Measurements from ENCODE around the gene NPSR1. TPM values are rescaled to one million over a fixed set of nuclear protein-coding genes. Genes with fewer than 3 reads are reported as not detected.

The NPSR1 gene
- total and polyA plus RNA-seq, 4 donors: not detected

DNA sequence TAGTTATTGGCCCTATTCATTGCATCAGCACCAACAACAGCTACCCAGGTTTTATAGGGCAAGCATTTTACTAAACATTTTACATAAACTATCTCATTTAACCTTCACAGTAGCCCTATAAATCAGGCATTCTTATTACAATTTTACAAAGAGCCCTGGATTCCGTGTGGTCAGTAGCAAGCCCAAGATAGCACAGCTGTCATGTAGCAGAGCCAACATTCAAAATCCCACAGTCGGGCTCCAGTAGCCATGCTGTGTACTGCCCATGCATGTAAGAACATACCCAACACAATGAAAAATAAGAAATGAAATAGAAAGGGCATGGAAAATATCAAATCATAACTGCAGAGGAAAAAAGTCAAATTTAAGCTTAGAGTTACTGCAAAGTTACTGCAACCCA is 102.3 kb downstream of the NPSR1 start (continued):
- TF ChIP-seq, protein P1, sequence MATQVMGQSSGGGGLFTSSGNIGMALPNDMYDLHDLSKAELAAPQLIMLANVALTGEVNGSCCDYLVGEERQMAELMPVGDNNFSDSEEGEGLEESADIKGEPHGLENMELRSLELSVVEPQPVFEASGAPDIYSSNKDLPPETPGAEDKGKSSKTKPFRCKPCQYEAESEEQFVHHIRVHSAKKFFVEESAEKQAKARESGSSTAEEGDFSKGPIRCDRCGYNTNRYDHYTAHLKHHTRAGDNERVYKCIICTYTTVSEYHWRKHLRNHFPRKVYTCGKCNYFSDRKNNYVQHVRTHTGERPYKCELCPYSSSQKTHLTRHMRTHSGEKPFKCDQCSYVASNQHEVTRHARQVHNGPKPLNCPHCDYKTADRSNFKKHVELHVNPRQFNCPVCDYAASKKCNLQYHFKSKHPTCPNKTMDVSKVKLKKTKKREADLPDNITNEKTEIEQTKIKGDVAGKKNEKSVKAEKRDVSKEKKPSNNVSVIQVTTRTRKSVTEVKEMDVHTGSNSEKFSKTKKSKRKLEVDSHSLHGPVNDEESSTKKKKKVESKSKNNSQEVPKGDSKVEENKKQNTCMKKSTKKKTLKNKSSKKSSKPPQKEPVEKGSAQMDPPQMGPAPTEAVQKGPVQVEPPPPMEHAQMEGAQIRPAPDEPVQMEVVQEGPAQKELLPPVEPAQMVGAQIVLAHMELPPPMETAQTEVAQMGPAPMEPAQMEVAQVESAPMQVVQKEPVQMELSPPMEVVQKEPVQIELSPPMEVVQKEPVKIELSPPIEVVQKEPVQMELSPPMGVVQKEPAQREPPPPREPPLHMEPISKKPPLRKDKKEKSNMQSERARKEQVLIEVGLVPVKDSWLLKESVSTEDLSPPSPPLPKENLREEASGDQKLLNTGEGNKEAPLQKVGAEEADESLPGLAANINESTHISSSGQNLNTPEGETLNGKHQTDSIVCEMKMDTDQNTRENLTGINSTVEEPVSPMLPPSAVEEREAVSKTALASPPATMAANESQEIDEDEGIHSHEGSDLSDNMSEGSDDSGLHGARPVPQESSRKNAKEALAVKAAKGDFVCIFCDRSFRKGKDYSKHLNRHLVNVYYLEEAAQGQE (IDR thresholded peaks at IDR 0.05): no peak

DNA sequence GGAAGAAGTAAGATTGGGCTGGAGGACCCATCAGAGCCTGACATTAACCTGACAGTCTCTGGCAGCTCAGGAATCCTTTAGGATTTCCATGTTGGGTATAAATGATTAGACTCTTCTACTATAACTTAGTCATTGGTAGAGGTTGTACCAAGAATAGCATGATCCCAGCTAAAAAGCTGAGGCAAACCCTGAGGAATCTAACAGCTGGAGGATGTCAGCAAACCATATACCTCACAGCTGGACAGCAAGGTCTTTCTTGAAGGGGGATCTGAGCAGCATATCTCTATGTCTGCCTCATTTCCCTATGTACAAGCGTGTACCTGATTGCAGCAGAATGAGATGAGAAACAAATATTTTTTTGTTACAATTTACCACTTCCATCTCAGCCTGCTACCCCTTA is 103.2 kb downstream of the NPSR1 start:
- TF ChIP-seq YY1 (IDR thresholded peaks at IDR 0.05) (no peak), HNF4A (conservative IDR thresholded peaks at IDR 0.05) (no peak), RXRA (IDR thresholded peaks at IDR 0.05) (no peak), HNF4G (IDR thresholded peaks at IDR 0.05) (no peak), TAF1 (conservative IDR thresholded peaks at IDR 0.05) (no peak), SP1 (IDR thresholded peaks at IDR 0.05) (no peak), NR2F2 (IDR thresholded peaks at IDR 0.05) (no peak), GABPA (IDR thresholded peaks at IDR 0.05 in 1 of 2, conservative IDR thresholded peaks at IDR 0.05 in 1 of 2) (no peak), FOXA1 (IDR thresholded peaks at IDR 0.05) (no peak), RAD21 (IDR thresholded peaks at IDR 0.05) (no peak), FOXA2 (IDR thresholded peaks at IDR 0.05) (no peak), EGR1 (IDR thresholded peaks at IDR 0.05; ENCODE audit: low read depth in 2 of 2) (no peak), JUND (IDR thresholded peaks at IDR 0.05) (no peak)
- TF ChIP-seq, protein P2, sequence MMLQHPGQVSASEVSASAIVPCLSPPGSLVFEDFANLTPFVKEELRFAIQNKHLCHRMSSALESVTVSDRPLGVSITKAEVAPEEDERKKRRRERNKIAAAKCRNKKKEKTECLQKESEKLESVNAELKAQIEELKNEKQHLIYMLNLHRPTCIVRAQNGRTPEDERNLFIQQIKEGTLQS (IDR thresholded peaks at IDR 0.05): no peak
- TF ChIP-seq, protein P3, sequence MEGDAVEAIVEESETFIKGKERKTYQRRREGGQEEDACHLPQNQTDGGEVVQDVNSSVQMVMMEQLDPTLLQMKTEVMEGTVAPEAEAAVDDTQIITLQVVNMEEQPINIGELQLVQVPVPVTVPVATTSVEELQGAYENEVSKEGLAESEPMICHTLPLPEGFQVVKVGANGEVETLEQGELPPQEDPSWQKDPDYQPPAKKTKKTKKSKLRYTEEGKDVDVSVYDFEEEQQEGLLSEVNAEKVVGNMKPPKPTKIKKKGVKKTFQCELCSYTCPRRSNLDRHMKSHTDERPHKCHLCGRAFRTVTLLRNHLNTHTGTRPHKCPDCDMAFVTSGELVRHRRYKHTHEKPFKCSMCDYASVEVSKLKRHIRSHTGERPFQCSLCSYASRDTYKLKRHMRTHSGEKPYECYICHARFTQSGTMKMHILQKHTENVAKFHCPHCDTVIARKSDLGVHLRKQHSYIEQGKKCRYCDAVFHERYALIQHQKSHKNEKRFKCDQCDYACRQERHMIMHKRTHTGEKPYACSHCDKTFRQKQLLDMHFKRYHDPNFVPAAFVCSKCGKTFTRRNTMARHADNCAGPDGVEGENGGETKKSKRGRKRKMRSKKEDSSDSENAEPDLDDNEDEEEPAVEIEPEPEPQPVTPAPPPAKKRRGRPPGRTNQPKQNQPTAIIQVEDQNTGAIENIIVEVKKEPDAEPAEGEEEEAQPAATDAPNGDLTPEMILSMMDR (IDR thresholded peaks at IDR 0.05; ENCODE audit: low read depth, low read length, missing input control): no peak
- TF ChIP-seq, protein P4, sequence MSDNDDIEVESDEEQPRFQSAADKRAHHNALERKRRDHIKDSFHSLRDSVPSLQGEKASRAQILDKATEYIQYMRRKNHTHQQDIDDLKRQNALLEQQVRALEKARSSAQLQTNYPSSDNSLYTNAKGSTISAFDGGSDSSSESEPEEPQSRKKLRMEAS (IDR thresholded peaks at IDR 0.05): no peak
- TF ChIP-seq, protein P5, sequence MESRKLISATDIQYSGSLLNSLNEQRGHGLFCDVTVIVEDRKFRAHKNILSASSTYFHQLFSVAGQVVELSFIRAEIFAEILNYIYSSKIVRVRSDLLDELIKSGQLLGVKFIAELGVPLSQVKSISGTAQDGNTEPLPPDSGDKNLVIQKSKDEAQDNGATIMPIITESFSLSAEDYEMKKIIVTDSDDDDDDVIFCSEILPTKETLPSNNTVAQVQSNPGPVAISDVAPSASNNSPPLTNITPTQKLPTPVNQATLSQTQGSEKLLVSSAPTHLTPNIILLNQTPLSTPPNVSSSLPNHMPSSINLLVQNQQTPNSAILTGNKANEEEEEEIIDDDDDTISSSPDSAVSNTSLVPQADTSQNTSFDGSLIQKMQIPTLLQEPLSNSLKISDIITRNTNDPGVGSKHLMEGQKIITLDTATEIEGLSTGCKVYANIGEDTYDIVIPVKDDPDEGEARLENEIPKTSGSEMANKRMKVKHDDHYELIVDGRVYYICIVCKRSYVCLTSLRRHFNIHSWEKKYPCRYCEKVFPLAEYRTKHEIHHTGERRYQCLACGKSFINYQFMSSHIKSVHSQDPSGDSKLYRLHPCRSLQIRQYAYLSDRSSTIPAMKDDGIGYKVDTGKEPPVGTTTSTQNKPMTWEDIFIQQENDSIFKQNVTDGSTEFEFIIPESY (IDR thresholded peaks at IDR 0.05): no peak
- TF ChIP-seq, protein P1 (IDR thresholded peaks at IDR 0.05): no peak
- H3K9me3 ChIP-seq (ENCODE audit: control insufficient read depth in 4 of 4, low read length in 3 of 4): no peaks in the 10 kb centered on the region
- no peaks in the 10 kb centered on the region for H3K36me3 ChIP-seq (ENCODE audit: control insufficient read depth in 4 of 4, insufficient read depth in 3 of 4, low read depth in 1 of 4, low read length in 3 of 4)
- H3K9ac ChIP-seq (ENCODE audit: low read depth in 1 of 2, low read length in 2 of 2): no peak overlapping the region
- H3K27ac ChIP-seq (ENCODE audit: low read depth in 1 of 2, low read length in 2 of 2): no peak overlapping the region
- WGBS: 88% methylated on average over 1 of the region's 1 CpG
- no peak overlapping the region for H3K4me3 ChIP-seq (ENCODE audit: low read depth in 1 of 3, low read length in 3 of 3)
- no peak for DNase-seq (ENCODE audit: low spot score)
- H3K27me3 ChIP-seq (ENCODE audit: control insufficient read depth in 4 of 4, insufficient read depth in 4 of 4, low read length in 3 of 4): peaks cover 0 to 4% (median 0%) of the 10 kb centered on the region in 4 donors
- H3K4me1 ChIP-seq (ENCODE audit: control insufficient read depth in 4 of 4, insufficient read depth in 4 of 4, low read length in 3 of 4): no peaks in the 10 kb centered on the region
